ENCODE measurements around the gene GPX6.

GPX6 gene

GRCh38 chr6:28496099-28496779 lies 19.4 kb downstream of the GPX6 start:
- H3K27ac ChIP-seq (ENCODE audit: extremely low read depth, low read depth, low read length), result no peak overlapping the region
- ChIA-PET POLR2A (interaction anchor here (0.9 kb wide), 1 partner anchor 88 kb away, joined by 3 read pairs; no protein-coding TSS in a partner anchor), CTCF (interaction anchor here (0.6 to 2.9 kb wide), 25 partner anchors 18 to 1092 kb away, joined by 3 to 21 read pairs (median 3); partner anchors contain the start of gene GPX6)
- H3K4me3 ChIP-seq (ENCODE audit: low read depth, low read length), result no peak overlapping the region
- no peaks in the 10 kb centered on the region for H3K4me1 ChIP-seq (ENCODE audit: control insufficient read depth, insufficient read depth, low read length)
- no peaks in the 10 kb centered on the region for H3K36me3 ChIP-seq (ENCODE audit: control insufficient read depth in 2 of 2, insufficient read depth in 1 of 2, low read length in 2 of 2)
- no peak for TF ChIP-seq ZSCAN5A (tag by site-specific recombination; IDR thresholded peaks at IDR 0.05)
- no peak for TF ChIP-seq ZNF132 (tag by site-specific recombination; IDR thresholded peaks at IDR 0.05; ENCODE audit: borderline replicate concordance)
- TF ChIP-seq ZNF501 (tag by site-specific recombination; IDR thresholded peaks at IDR 0.05), result no peak
- no peak for TF ChIP-seq ZNF280C (tag by site-specific recombination; IDR thresholded peaks at IDR 0.05)
- TF ChIP-seq ZNF654 (tag by site-specific recombination; IDR thresholded peaks at IDR 0.05; ENCODE audit: low read depth), result peak; percentile 56
- TF ChIP-seq ZNF121 (tag by site-specific recombination; IDR thresholded peaks at IDR 0.05), result peak; percentile 85
- TF ChIP-seq ZNF324 (tag by site-specific recombination; IDR thresholded peaks at IDR 0.05), result no peak
- H3K9me3 ChIP-seq (ENCODE audit: control insufficient read depth, insufficient read depth, low read depth, low read length), result no peaks in the 10 kb centered on the region

DNA sequence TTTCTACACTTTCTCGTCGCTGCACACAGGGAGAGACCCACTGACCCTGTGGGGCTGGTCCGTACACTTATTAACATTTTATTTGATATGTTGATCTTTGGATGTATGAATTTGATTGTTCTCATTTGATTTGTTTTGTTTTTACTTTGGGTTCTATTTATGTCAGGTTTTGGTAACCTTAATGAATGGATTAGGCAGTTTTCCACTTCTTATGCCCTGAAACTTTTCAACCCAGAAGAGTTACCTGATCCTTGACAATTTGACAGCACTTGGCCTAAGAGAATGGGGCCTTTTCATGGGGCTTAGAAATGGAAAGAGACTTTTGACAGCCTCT lies 23.6 kb downstream of the GPX6 start:
- TF ChIP-seq ZNF701 (tag by site-specific recombination; IDR thresholded peaks at IDR 0.05) (no peak), ZNF335 (tag by site-specific recombination; conservative IDR thresholded peaks at IDR 0.05) (peak; percentile 69)
- POLR2A ChIA-PET, result no interaction called here
- CTCF ChIA-PET, result no interaction called here
- Histone ChIP-seq H3K4me3 (ENCODE audit: low read depth, low read length) (peak overlapping the region; percentile 23), H3K36me3 (ENCODE audit: control insufficient read depth in 2 of 2, insufficient read depth in 1 of 2, low read length in 2 of 2) (no peaks in the 10 kb centered on the region), H3K4me1 (ENCODE audit: control insufficient read depth, insufficient read depth, low read length) (no peaks in the 10 kb centered on the region), H3K9me3 (ENCODE audit: control insufficient read depth, insufficient read depth, low read depth, low read length) (no peaks in the 10 kb centered on the region), H3K27ac (ENCODE audit: extremely low read depth, low read depth, low read length) (no peak overlapping the region)

DNA sequence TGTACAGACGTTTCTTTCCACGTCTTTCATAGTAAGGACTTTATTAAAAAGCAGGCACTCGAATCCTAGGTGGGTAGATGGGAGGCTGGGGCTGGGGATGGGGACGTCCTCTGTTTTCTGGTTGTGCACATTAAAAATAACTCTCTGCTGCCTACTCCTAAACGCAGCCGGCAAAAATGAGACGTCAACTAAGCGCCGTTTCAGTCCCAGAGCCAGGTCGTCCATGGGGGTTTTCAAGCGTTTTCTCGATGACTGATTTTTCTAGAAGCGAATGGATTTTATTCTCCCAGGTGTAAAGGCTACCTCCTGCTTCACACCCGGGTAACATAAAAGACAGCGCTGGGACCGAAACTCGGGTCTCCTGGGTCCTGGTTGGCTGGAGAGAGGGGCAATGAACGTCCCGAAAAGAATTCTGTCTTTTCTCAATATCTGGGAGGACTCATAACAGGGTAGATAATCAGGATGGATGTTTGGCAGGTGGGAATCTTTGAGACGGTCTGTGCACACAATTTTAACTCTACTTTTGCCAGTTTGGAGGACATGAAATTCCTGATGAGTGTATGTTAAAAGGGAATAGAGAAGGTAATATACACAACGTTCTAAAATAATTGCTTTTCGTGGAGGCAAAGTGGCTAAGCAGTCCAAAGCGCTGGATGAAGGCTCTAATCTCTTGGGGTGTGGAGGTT lies 25.2 kb downstream of the GPX6 start:
- H3K27ac ChIP-seq (ENCODE audit: extremely low read depth, low read depth, low read length), result peak overlapping the region; percentile 37
- CTCF ChIA-PET, result no interaction called here

More for the DNA sequence above, 25.2 kb downstream of the GPX6 start:
- Histone ChIP-seq H3K4me3 (ENCODE audit: low read depth, low read length) (peak overlapping the region; percentile 15; the same call in 1 of the 2 replicates), H3K4me1 (ENCODE audit: control insufficient read depth, insufficient read depth, low read length) (no peaks in the 10 kb centered on the region), H3K9me3 (ENCODE audit: control insufficient read depth, insufficient read depth, low read depth, low read length) (no peaks in the 10 kb centered on the region), H3K36me3 (ENCODE audit: control insufficient read depth in 2 of 2, insufficient read depth in 1 of 2, low read length in 2 of 2) (no peaks in the 10 kb centered on the region)
- POLR2A ChIA-PET, result no interaction called here
- TF ChIP-seq ZSCAN16 (tag by site-specific recombination; IDR thresholded peaks at IDR 0.05) (no peak), ZNF133 (tag by site-specific recombination; IDR thresholded peaks at IDR 0.05) (no peak), SP3 (tag by site-specific recombination; IDR thresholded peaks at IDR 0.05) (no peak)
- TF ChIP-seq, protein P1, sequence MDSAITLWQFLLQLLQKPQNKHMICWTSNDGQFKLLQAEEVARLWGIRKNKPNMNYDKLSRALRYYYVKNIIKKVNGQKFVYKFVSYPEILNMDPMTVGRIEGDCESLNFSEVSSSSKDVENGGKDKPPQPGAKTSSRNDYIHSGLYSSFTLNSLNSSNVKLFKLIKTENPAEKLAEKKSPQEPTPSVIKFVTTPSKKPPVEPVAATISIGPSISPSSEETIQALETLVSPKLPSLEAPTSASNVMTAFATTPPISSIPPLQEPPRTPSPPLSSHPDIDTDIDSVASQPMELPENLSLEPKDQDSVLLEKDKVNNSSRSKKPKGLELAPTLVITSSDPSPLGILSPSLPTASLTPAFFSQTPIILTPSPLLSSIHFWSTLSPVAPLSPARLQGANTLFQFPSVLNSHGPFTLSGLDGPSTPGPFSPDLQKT (IDR thresholded peaks at IDR 0.05; ENCODE audit: borderline replicate concordance, low read depth, low read length), result no peak
